ENCODE data around the gene HSPBP1.

DNA sequence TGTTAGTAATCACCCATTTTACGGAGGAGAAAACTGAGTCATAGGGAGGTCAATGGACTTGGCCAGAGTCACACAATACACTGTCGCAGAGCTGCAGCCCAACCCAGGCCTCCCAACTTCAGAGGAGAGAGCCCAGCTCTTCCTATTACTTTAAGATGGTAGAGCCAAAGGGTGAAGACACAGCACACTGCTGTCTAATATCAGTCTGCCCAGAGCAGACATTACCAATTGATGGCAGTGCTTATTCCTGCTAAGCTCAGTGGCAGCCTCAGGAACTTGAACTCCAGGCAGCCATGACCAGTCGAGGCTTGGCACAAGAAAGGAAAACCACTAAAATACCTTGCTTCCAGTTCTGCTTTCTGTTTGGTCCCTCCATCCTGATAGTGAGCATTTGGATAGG is 26.8 kb upstream of the HSPBP1 start:
- TF ChIP-seq, protein P1, sequence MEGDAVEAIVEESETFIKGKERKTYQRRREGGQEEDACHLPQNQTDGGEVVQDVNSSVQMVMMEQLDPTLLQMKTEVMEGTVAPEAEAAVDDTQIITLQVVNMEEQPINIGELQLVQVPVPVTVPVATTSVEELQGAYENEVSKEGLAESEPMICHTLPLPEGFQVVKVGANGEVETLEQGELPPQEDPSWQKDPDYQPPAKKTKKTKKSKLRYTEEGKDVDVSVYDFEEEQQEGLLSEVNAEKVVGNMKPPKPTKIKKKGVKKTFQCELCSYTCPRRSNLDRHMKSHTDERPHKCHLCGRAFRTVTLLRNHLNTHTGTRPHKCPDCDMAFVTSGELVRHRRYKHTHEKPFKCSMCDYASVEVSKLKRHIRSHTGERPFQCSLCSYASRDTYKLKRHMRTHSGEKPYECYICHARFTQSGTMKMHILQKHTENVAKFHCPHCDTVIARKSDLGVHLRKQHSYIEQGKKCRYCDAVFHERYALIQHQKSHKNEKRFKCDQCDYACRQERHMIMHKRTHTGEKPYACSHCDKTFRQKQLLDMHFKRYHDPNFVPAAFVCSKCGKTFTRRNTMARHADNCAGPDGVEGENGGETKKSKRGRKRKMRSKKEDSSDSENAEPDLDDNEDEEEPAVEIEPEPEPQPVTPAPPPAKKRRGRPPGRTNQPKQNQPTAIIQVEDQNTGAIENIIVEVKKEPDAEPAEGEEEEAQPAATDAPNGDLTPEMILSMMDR (IDR thresholded peaks at IDR 0.05 in 2 of 3, conservative IDR thresholded peaks at IDR 0.05 in 1 of 3; ENCODE audit: borderline replicate concordance in 1 of 3, insufficient read depth in 1 of 3, low read depth in 2 of 3, low read length in 2 of 3): no peak
- no peak for TF ChIP-seq SRF (IDR thresholded peaks at IDR 0.05; ENCODE audit: low read depth)
- no peak for TF ChIP-seq EZH2 (IDR thresholded peaks at IDR 0.05)
- TF ChIP-seq YY1 (IDR thresholded peaks at IDR 0.05; ENCODE audit: extremely low read depth, insufficient replicate concordance, low read depth, low read length): no peak
- TF ChIP-seq POLR2A (IDR thresholded peaks at IDR 0.05; ENCODE audit: borderline replicate concordance, extremely low read depth, insufficient read depth, insufficient read length): no peak
- TF ChIP-seq CEBPB (IDR thresholded peaks at IDR 0.05; ENCODE audit: low read depth): no peak
- no peak for TF ChIP-seq ZFX (IDR thresholded peaks at IDR 0.05)
- TF ChIP-seq RAD21 (IDR thresholded peaks at IDR 0.05; ENCODE audit: low read depth): no peak
